ENCODE measurements around the gene MTOR.

Gene MTOR

DNA sequence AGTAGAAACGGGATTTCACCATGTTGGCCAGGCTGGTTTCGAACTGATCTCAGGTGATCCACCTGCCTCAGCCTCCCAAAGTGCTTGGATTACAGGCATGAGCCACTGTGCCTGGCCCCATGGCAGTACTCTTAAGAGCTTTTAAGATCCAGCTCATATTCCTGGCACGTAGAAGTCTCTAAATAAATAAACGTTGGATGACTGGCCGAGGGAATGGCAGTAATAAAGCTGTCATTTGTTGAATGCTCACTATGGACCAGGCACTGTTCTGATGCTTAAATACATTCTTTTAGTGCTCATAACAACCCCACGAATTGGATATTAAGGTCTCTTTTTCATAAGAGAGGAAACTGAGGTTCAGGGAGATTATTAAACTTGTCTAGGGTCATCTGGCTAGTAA is 31.5 kb upstream of the MTOR start:
- Mint-ChIP-seq H3K4me3 (no peak overlapping the region), H3K27me3 (ENCODE audit: low read depth, poor library complexity) (peaks cover 12% of the 10 kb centered on the region), H3K27ac (no peak overlapping the region), H3K4me1 (peaks cover 43% of the 10 kb centered on the region), H3K9me3 (no peaks in the 10 kb centered on the region), H3K36me3 (ENCODE audit: low read depth) (peaks cover 14% of the 10 kb centered on the region)
- DNase-seq: no peak
- TF ChIP-seq, protein P1, sequence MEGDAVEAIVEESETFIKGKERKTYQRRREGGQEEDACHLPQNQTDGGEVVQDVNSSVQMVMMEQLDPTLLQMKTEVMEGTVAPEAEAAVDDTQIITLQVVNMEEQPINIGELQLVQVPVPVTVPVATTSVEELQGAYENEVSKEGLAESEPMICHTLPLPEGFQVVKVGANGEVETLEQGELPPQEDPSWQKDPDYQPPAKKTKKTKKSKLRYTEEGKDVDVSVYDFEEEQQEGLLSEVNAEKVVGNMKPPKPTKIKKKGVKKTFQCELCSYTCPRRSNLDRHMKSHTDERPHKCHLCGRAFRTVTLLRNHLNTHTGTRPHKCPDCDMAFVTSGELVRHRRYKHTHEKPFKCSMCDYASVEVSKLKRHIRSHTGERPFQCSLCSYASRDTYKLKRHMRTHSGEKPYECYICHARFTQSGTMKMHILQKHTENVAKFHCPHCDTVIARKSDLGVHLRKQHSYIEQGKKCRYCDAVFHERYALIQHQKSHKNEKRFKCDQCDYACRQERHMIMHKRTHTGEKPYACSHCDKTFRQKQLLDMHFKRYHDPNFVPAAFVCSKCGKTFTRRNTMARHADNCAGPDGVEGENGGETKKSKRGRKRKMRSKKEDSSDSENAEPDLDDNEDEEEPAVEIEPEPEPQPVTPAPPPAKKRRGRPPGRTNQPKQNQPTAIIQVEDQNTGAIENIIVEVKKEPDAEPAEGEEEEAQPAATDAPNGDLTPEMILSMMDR (IDR thresholded peaks at IDR 0.05): no peak

DNA sequence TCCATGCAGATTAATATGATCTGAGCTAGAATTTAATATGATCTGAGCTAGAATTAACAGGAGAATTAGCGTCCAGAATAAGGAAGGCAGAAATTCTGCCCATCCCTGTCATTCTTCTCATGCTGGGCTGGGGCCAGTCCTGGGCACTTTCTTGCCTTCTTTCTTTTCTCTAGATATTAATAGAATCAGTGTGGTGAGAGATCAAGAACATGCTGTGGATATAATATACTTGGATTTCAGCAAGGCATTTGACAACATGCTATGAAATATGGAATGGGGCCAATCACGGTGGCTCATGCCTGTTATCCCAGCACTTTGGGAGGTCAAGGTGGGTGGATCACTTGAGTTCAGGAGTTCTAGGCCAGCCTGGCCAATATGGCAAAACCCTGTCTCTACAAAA is 28.7 kb upstream of the MTOR start:
- Mint-ChIP-seq H3K27ac (no peak overlapping the region), H3K4me3 (no peak overlapping the region), H3K36me3 (ENCODE audit: low read depth) (peaks cover 13% of the 10 kb centered on the region), H3K9me3 (no peaks in the 10 kb centered on the region), H3K4me1 (peaks cover 48% of the 10 kb centered on the region), H3K27me3 (ENCODE audit: low read depth, poor library complexity) (peaks cover 4% of the 10 kb centered on the region)
- no peak for DNase-seq
- TF ChIP-seq, protein P1 (IDR thresholded peaks at IDR 0.05): no peak

DNA sequence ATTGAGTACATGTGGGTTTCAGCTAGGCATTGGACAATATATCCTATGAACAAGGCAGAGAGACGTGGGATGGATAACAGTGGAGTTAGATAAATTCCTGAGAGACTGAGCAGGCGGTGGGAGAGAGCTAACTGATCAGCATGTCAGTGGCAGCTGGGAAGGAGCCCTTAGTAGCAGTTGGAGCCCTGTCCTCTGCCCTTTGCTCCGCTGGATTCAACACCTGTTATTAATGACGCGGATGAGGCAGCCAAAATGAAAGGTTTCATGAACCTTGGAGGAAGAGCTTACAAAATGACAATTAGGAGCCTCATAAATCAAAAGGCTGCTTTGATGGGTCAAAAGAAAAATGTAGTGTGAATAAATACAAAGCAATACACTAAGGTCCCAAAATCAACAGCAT is 26.7 kb upstream of the MTOR start:
- Mint-ChIP-seq H3K27me3 (ENCODE audit: low read depth, poor library complexity) (peaks cover 4% of the 10 kb centered on the region), H3K4me3 (no peak overlapping the region), H3K27ac (no peak overlapping the region), H3K36me3 (ENCODE audit: low read depth) (peaks cover 17% of the 10 kb centered on the region), H3K4me1 (peaks cover 40% of the 10 kb centered on the region), H3K9me3 (no peaks in the 10 kb centered on the region)
- TF ChIP-seq, protein P1 (IDR thresholded peaks at IDR 0.05): no peak
- no peak for DNase-seq

DNA sequence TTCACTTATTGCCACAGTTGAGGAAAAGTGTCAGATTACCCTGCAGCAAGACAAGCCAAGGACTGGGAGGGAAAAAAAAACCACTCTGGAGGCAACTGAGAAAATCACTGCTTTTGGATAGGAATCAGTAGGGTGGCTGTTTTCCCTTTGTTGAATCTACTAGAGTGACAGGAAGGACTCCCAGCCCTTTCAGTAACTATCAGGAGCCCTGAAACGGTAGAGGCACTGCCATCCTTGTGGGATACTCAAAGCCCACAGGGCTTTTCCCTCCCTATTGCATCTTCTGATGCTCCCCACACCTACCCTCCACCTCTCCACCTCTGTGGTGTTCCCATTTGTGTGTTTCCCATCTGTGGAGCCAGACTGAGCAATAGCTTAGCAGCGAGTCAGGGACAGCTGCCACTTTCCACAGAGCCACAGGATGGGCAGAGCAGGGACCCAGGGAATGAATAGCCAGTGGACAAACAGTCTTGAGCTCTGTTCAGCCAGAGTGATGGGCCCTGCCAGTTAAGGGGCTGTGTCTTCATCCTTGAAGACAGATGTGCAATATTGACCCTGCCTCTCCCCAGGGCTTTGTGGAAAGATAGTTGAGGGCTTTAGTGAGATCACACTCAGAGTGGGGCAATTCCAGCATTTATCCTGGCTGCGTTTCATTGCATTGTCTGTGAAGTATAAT is 24.5 kb upstream of the MTOR start:
- no peak for DNase-seq
- Mint-ChIP-seq H3K4me1 (peaks cover 28% of the 10 kb centered on the region), H3K27ac (peak overlapping the region; percentile 63), H3K4me3 (no peak overlapping the region), H3K27me3 (ENCODE audit: low read depth, poor library complexity) (no peaks in the 10 kb centered on the region), H3K36me3 (ENCODE audit: low read depth) (peaks cover 30% of the 10 kb centered on the region), H3K9me3 (no peaks in the 10 kb centered on the region)
- TF ChIP-seq, protein P1 (IDR thresholded peaks at IDR 0.05): no peak

DNA sequence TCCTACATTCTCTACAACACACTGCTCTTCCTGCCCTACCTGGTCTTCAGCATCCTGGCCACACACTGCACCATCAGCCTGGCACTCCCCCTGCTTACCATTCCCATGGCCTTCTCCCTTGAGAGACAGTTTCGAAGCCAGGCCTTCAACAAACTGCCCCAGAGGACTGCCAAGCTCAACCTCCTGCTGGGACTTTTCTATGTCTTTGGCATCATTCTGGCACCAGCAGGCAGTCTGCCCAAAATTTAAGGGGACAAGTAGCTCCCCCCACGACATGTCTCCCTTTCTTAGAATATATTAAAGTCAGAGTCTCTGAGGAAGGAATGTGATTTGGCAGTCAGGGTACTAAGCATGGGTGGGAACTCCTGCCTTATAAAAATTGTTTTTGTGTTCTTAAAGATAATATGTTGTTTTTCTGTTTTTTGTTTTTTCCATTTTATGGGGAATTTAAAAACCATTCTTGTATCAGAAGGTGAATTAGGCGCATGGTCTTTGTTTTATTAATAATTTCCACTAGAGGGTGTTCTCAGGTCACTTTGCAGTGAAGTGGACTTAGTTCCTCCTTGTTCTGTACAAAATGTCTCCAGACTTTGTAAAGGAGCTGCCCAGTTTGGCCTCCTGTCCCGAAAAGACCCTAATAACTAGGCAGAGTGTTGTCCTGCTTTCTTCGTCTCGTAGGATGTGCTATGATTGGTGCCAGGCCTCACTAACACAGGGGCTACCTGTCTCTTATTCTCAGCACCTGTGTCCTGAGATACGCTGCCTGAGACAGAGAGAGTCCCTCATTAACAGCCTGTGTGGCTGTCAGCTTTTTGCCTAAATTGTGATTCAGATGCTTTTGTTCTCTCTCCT is 23.8 kb upstream of the MTOR start:
- peaks cover 28% of the 10 kb centered on the region for H3K4me1 Mint-ChIP-seq
- H3K9me3 Mint-ChIP-seq: no peaks in the 10 kb centered on the region
- H3K4me3 Mint-ChIP-seq: no peak overlapping the region
- no peaks in the 10 kb centered on the region for H3K27me3 Mint-ChIP-seq (ENCODE audit: low read depth, poor library complexity)
- peak overlapping the region; percentile 63 for H3K27ac Mint-ChIP-seq
- TF ChIP-seq, protein P1 (IDR thresholded peaks at IDR 0.05): no peak
- H3K36me3 Mint-ChIP-seq (ENCODE audit: low read depth): peaks cover 35% of the 10 kb centered on the region
- no peak for DNase-seq
